ENCODE results near the gene FAM200C. TPM values are rescaled to one million over a fixed set of nuclear protein-coding genes. Genes with fewer than 3 reads are reported as not detected.

Gene FAM200C
- total RNA-seq, 4 donors from 2014 or later: 3.6 to 5.1 (median 4.3) TPM

GRCh38 chr5:160349249-160349934, 50.5 kb downstream of the FAM200C start:
- no peak for TF ChIP-seq CTCF (IDR thresholded peaks at IDR 0.05; ENCODE audit: low read depth)

GRCh38 chr5:160348080-160348479, 51.8 kb downstream of the FAM200C start:
- no peak for TF ChIP-seq CTCF (IDR thresholded peaks at IDR 0.05; ENCODE audit: low read depth)

DNA sequence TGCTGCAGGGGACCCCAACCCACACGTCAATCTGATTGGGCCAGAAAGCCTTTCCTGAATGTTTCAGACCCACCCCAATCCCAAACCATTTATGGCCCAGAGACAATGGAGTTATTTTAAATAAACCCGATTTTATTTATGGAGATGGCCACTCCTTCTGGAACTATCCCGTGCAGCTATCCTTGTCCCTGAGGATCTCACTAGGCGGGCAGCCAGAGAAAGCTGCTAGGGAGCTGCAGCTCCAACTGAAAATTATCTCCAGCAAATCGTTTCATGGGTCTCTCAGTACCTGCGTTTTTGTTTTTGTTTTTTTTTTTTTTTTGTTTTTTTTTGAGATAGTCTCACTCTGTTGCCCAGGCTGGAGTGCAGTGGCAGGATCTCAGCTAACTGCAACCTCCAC, 52.4 kb downstream of the FAM200C start:
- TF ChIP-seq CTCF (IDR thresholded peaks at IDR 0.05; ENCODE audit: low read depth): no peak

Other genes with a start within 250 kb of the FAM200C start
- gene FABP6, start 170.5 kb downstream of the FAM200C start, total RNA-seq: not detected
- 1 to 10 TPM in 1 of 4 donors, under 1 TPM in 2, not detected in 1; 0.16 to 2.8 (median 0.17) TPM for gene CCNJL, start 87.5 kb downstream of the FAM200C start, total RNA-seq
- 1 to 10 TPM in 2 of 4 donors, under 1 TPM in 2; 0.57 to 1.5 (median 0.91) TPM for gene C1QTNF2, start 29.4 kb downstream of the FAM200C start, total RNA-seq
- gene SLU7, start 19.0 kb upstream of the FAM200C start, total RNA-seq: 10 to 100 TPM; 42.8 to 98.0 (median 70.5) TPM
- 10 to 100 TPM in 1 of 4 donors, 1 to 10 TPM in 3; 1.3 to 15.0 (median 6.8) TPM for gene PTTG1, start 21.8 kb upstream of the FAM200C start, total RNA-seq

Measured in subcutaneous adipose tissue (tissue), 4 donors.